DOHH2 (cell line): Measurements from ENCODE around the gene MAST2.

ENCODE experiments used
- H3F3A ChIP-seq: fragments of 200-600 bp; sonication (generic), shearing (Covaris generic); 2 replicates; pipeline ENCODE4 v1.6.0; 2016; ENCODE audit warnings: antibody characterized with exemption, mild to moderate bottlenecking; ENCODE audit not compliant: control insufficient read depth, insufficient read depth
- H3K27ac ChIP-seq: fragments of 200-600 bp; sonication (generic); 2 replicates; pipeline ENCODE4 v1.5.1; 2014; ENCODE audit warnings: low read depth, mild to moderate bottlenecking, low read length, moderate library complexity
- H3K27me3 ChIP-seq: fragments of 200-600 bp; sonication (generic); 2 replicates; pipeline ENCODE4 v1.6.1; 2014; ENCODE audit warnings: mild to moderate bottlenecking, low read length, mixed read lengths; ENCODE audit not compliant: control insufficient read depth
- H3K36me3 ChIP-seq: fragments of 200-600 bp; sonication (generic); 2 replicates; pipeline ENCODE4 v1.6.1; 2014; ENCODE audit warnings: mild to moderate bottlenecking, low read length, moderate library complexity, mixed read lengths; ENCODE audit not compliant: control insufficient read depth
- H3K4me1 ChIP-seq: fragments of 200-600 bp; sonication (generic); 2 replicates; pipeline ENCODE4 v1.6.1; 2014; ENCODE audit warnings: mild to moderate bottlenecking, low read length, mixed read lengths; ENCODE audit not compliant: control insufficient read depth
- H3K4me2 ChIP-seq: fragments of 200-600 bp; sonication (generic); 2 replicates; pipeline ENCODE4 v1.6.0; 2014; ENCODE audit warnings: mild to moderate bottlenecking, low read length, moderate library complexity
- H3K4me3 ChIP-seq: fragments of 200-600 bp; sonication (generic); 2 replicates; pipeline ENCODE4 v1.5.1; 2014; ENCODE audit warnings: mild to moderate bottlenecking, low read length, mixed read lengths
- H3K79me2 ChIP-seq: fragments of 200-600 bp; sonication (generic); 2 replicates; pipeline ENCODE4 v1.6.1; 2014; ENCODE audit warnings: mild to moderate bottlenecking, low read length, mixed read lengths; ENCODE audit not compliant: control insufficient read depth
- H3K9me2 ChIP-seq: fragments of 200-600 bp; sonication (generic); replicated peaks from 2 replicates; pipeline ENCODE4 v1.6.1; 2014; ENCODE audit warnings: mild to moderate bottlenecking, low read length, mixed read lengths; ENCODE audit not compliant: control insufficient read depth
- H3K9me3 ChIP-seq: fragments of 200-600 bp; sonication (generic); 2 replicates; pipeline ENCODE4 v1.6.1; 2014; ENCODE audit warnings: antibody characterized with exemption, low read length, mixed read lengths; ENCODE audit not compliant: control insufficient read depth, insufficient read depth
- H4K20me1 ChIP-seq: fragments of 200-600 bp; sonication (generic); 2 replicates; pipeline ENCODE4 v1.6.0; 2014; ENCODE audit warnings: low read depth, mild to moderate bottlenecking, antibody characterized with exemption, low read length, moderate library complexity; ENCODE audit not compliant: control insufficient read depth, insufficient read depth
- CTCF ChIP-seq: fragments of 200-600 bp; sonication (generic); IDR thresholded peaks from one replicate; pipeline ENCODE4 v1.5.1; 2014; ENCODE audit warnings: antibody characterized with exemption, mild to moderate bottlenecking, low read depth, low read length; ENCODE audit not compliant: poor library complexity, severe bottlenecking
- EZH2phosphoT487 ChIP-seq: fragments of 200-600 bp; sonication (generic); IDR thresholded peaks from 2 replicates; pipeline ENCODE4 v1.6.1; 2017; ENCODE audit warnings: borderline replicate concordance, mild to moderate bottlenecking, antibody characterized with exemption, low read length, moderate library complexity, mixed read lengths

Gene MAST2

GRCh38 chr1:45914836-45915235 is 111.4 kb downstream of the MAST2 start:
- Histone ChIP-seq H3K27me3 (no peaks in the 10 kb centered on the region), H3F3A (no peaks in the 10 kb centered on the region), H3K9me3 (no peaks in the 10 kb centered on the region), H3K79me2 (peaks cover 49% of the 10 kb centered on the region), H3K36me3 (peaks cover 40% of the 10 kb centered on the region), H4K20me1 (no peaks in the 10 kb centered on the region), H3K4me1 (peaks cover 4% of the 10 kb centered on the region), H3K4me3 (no peak overlapping the region), H3K9me2 (no peaks in the 10 kb centered on the region), H3K4me2 (no peak overlapping the region), H3K27ac (no peak overlapping the region)
- TF ChIP-seq EZH2phosphoT487, result no peak
- no peak for TF ChIP-seq CTCF

GRCh38 chr1:45922374-45922773 is 119.0 kb downstream of the MAST2 start:
- Histone ChIP-seq H3K27ac (no peak overlapping the region), H4K20me1 (peaks cover 11% of the 10 kb centered on the region; the same call in 1 of the 2 replicates), H3K4me3 (no peak overlapping the region), H3K4me1 (peaks cover 43% of the 10 kb centered on the region), H3K9me3 (no peaks in the 10 kb centered on the region), H3K36me3 (peaks cover 31% of the 10 kb centered on the region), H3K79me2 (peaks cover 63% of the 10 kb centered on the region), H3F3A (peaks cover 6% of the 10 kb centered on the region; the same call in 1 of the 2 replicates), H3K4me2 (no peak overlapping the region), H3K9me2 (no peaks in the 10 kb centered on the region), H3K27me3 (no peaks in the 10 kb centered on the region)
- TF ChIP-seq EZH2phosphoT487, result no peak
- TF ChIP-seq CTCF, result no peak

GRCh38 chr1:45922813-45923212 is 119.4 kb downstream of the MAST2 start:
- H3K79me2 ChIP-seq, result peaks cover 63% of the 10 kb centered on the region
- H4K20me1 ChIP-seq, result peaks cover 11% of the 10 kb centered on the region; the same call in 1 of the 2 replicates
- H3K4me1 ChIP-seq, result peaks cover 43% of the 10 kb centered on the region
- no peaks in the 10 kb centered on the region for H3K9me2 ChIP-seq
- TF ChIP-seq CTCF (no peak), EZH2phosphoT487 (no peak)
- H3K4me2 ChIP-seq, result no peak overlapping the region
- H3F3A ChIP-seq, result peaks cover 7% of the 10 kb centered on the region; the same call in 1 of the 2 replicates
- H3K27me3 ChIP-seq, result no peaks in the 10 kb centered on the region
- H3K36me3 ChIP-seq, result peaks cover 28% of the 10 kb centered on the region
- H3K4me3 ChIP-seq, result no peak overlapping the region
- no peaks in the 10 kb centered on the region for H3K9me3 ChIP-seq
- H3K27ac ChIP-seq, result no peak overlapping the region

GRCh38 chr1:45923343-45923742 is 119.9 kb downstream of the MAST2 start:
- Histone ChIP-seq H3F3A (peaks cover 12% of the 10 kb centered on the region), H3K27me3 (no peaks in the 10 kb centered on the region), H3K4me3 (no peak overlapping the region), H4K20me1 (peaks cover 11% of the 10 kb centered on the region; the same call in 1 of the 2 replicates), H3K79me2 (peaks cover 67% of the 10 kb centered on the region), H3K4me2 (no peak overlapping the region), H3K27ac (no peak overlapping the region), H3K9me3 (no peaks in the 10 kb centered on the region), H3K36me3 (peaks cover 23% of the 10 kb centered on the region), H3K4me1 (peaks cover 47% of the 10 kb centered on the region), H3K9me2 (no peaks in the 10 kb centered on the region)
- no peak for TF ChIP-seq EZH2phosphoT487
- no peak for TF ChIP-seq CTCF
